Ovary (tissue), 9 donors: ENCODE data around the gene BDH1. TPM values are rescaled to one million over a fixed set of nuclear protein-coding genes. Genes with fewer than 3 reads are reported as not detected.

Experiments used
- DNase-seq, 5 donors: peaks; one replicate each; pipeline ENCODE4 v3.0.0-alpha.2; 2019 to 2020
- H3K27ac ChIP-seq, 2 donors: fragments of 200-600 bp; one replicate each; pipeline versions ENCODE4 v1.5.1 to v1.8.0; 2019 to 2022
- H3K27me3 ChIP-seq: fragments of 200-600 bp; one replicate; pipeline ENCODE4 v1.8.0; 2022
- H3K36me3 ChIP-seq: fragments of 200-600 bp; sonication (generic); one replicate; pipeline ENCODE4 v1.5.1; 2019
- H3K4me1 ChIP-seq: one replicate; pipeline ENCODE4 v1.8.1; 2013; ENCODE audit warnings: mild to moderate bottlenecking, moderate library complexity; ENCODE audit not compliant: insufficient read depth
- H3K4me3 ChIP-seq: fragments of 200-600 bp; sonication (generic); one replicate; pipeline ENCODE4 v1.5.1; 2017
- H3K9me3 ChIP-seq, 2 donors: fragments of 200-600 bp in 1 of 2; sonication (generic) in 1 of 2; one replicate each; pipeline versions ENCODE4 v1.5.1 to v1.8.1; 2013 to 2019; ENCODE audit warnings: mild to moderate bottlenecking in 1 of 2, moderate library complexity in 1 of 2
- EP300 ChIP-seq: sonication (generic); formaldehyde crosslinking; IDR thresholded peaks from one replicate; pipeline ENCODE4 v1.6.1; 2017; ENCODE audit warnings: antibody characterized with exemption
- POLR2A ChIP-seq: fragments of 450-650 bp; IDR thresholded peaks from one replicate; pipeline ENCODE4 v1.6.1; 2017; ENCODE audit warnings: antibody characterized with exemption, mild to moderate bottlenecking, moderate library complexity
- WGBS, 3 donors: extraction: QIAGEN DNeasy Blood & Tissue Kit in 1 of 3; methylation state at CpG; one replicate each; pipeline versions ENCODE4 v1.1.5 to v1.1.7; 2013 to 2017; 5-methylcytosine and 5-hydroxymethylcytosine counted together
- intact Hi-C, 4 donors: fragments of 100-400 bp; cut with DNase I; formaldehyde crosslinking; loops; one replicate each; pipeline versions ENCODE4 v1.11.0 to v1.15.1; 2022 to 2023
- polyA plus RNA-seq, 2 donors: library from polyadenylated mRNA; stranded (reverse); fragments of 200-250 nt in 1 of 2; fragments of 350-450 nt in 1 of 2; fragmentation: Illumina TruSeq in 1 of 2; extraction: RNeasy Lipid Tissue Mini Kit (QIAGEN cat#74804) in 1 of 2; gene quantifications; one replicate each; pipeline ENCODE4 v1.2.3, GENCODE V29; 2013 to 2014
- total RNA-seq, 7 donors: library from RNA; depleted of rRNA in 2 of 7; stranded (reverse); fragments of >200 nt in 2 of 7; fragmentation: NEBNext Ultra II Directional in 3 of 7; extraction: Animal tissue kit (Norgen Biotek cat#: 25700) in 3 of 7; gene quantifications; one replicate each; pipeline versions ENCODE4 v1.1.0 to v1.2.4, GENCODE V29; 2016 to 2023
- TF ChIP-seq, protein P1 (sequence below), 3 donors: fragments of 450-650 bp in 2 of 3; fragments of 200-600 bp in 1 of 3; IDR thresholded peaks; one replicate each; pipeline versions ENCODE4 v1.5.1 to v1.8.0; 2016 to 2022; ENCODE audit warnings: antibody characterized with exemption in 3 of 3, mild to moderate bottlenecking in 1 of 3
- donor health status: DM: no; HTN: no; CAD: no; lungs with moderate emphysema.
- donor health status: DM: no; HTN: no; CAD: no.
- donor health status: Bipolar disorder and iron deficiency.
- donor health status: DM: yes; HTN: yes; CAD: no.
- donor health status: DM: no; HTN: no; CAD: no.
- donor health status: DM: yes; HTN: yes; CAD: no.

BDH1 gene
- total and polyA plus RNA-seq, 9 donors = 3.3 to 15.4 (median 11.7) TPM

DNA sequence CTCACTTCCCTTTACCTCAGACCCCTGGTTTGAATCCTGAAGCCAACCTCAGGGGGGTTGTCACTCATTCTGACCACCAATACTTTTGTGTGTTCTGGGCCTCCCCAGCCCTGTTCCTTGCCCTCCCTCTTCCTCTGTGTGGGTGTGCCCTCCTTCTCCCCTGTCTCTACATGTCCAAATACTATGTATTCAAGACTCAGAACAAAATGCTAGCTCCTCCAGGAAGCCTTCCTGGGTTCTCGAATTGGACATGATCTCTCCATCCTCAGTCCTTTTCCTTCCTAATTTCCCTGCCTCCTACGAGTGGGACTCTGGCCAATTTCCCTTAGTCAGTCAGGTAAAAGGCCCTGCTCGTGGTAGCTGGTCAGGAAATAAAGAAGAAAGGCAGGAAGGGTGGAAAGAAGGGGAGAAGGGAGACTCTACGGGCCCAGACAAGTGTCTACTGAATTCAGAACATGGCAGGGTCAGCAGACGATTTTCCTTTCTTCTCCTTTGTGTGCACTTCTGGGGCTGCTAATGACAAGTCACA lies 79.7 kb downstream of the BDH1 start:
- no peak overlapping the region for H3K4me3 ChIP-seq
- H3K27ac ChIP-seq = no peak overlapping the region
- H3K27me3 ChIP-seq = no peaks in the 10 kb centered on the region
- no peaks in the 10 kb centered on the region for H3K9me3 ChIP-seq
- intact Hi-C loops = no loop called here
- no peak for DNase-seq
- no peak for TF ChIP-seq EP300
- TF ChIP-seq POLR2A = no peak
- TF ChIP-seq, protein P1, sequence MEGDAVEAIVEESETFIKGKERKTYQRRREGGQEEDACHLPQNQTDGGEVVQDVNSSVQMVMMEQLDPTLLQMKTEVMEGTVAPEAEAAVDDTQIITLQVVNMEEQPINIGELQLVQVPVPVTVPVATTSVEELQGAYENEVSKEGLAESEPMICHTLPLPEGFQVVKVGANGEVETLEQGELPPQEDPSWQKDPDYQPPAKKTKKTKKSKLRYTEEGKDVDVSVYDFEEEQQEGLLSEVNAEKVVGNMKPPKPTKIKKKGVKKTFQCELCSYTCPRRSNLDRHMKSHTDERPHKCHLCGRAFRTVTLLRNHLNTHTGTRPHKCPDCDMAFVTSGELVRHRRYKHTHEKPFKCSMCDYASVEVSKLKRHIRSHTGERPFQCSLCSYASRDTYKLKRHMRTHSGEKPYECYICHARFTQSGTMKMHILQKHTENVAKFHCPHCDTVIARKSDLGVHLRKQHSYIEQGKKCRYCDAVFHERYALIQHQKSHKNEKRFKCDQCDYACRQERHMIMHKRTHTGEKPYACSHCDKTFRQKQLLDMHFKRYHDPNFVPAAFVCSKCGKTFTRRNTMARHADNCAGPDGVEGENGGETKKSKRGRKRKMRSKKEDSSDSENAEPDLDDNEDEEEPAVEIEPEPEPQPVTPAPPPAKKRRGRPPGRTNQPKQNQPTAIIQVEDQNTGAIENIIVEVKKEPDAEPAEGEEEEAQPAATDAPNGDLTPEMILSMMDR (IDR thresholded peaks at IDR 0.05) = no peak
- 60 to 66% (median 60%) methylated on average over 5 of the region's 5 CpGs for WGBS, 3 donors
- H3K4me1 ChIP-seq = peaks cover 9% of the 10 kb centered on the region
- H3K36me3 ChIP-seq = no peaks in the 10 kb centered on the region

DNA sequence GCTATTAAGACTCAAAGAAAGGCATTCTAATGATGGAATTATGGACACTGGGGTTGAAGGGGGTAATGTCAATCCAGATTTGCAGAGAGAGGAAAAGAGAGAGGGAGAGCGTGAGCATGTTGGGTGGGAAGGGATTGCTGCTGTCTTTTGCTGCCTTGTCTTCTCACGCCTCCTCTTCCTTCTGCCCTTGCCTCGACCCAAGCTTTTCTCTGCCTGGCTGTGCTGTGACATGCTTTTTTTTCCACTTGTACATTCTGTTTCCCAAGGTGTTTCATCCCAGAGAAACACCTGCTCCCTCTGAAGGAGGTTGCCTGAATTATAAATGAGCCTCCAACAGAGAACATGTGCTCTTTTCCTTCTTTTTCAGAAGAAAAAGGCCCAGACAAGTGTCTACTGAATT lies 80.3 kb downstream of the BDH1 start:
- intact Hi-C loops = no loop called here
- peaks cover 9% of the 10 kb centered on the region for H3K4me1 ChIP-seq
- H3K36me3 ChIP-seq = no peaks in the 10 kb centered on the region
- 85 to 89% (median 88%) methylated on average over 3 of the region's 3 CpGs for WGBS, 3 donors
- no peak overlapping the region for H3K4me3 ChIP-seq
- no peaks in the 10 kb centered on the region for H3K27me3 ChIP-seq
- no peak overlapping the region for H3K27ac ChIP-seq
- TF ChIP-seq EP300 (no peak), POLR2A (no peak)
- TF ChIP-seq, protein P1 (IDR thresholded peaks at IDR 0.05) = no peak
- no peaks in the 10 kb centered on the region for H3K9me3 ChIP-seq
- no peak for DNase-seq

DNA sequence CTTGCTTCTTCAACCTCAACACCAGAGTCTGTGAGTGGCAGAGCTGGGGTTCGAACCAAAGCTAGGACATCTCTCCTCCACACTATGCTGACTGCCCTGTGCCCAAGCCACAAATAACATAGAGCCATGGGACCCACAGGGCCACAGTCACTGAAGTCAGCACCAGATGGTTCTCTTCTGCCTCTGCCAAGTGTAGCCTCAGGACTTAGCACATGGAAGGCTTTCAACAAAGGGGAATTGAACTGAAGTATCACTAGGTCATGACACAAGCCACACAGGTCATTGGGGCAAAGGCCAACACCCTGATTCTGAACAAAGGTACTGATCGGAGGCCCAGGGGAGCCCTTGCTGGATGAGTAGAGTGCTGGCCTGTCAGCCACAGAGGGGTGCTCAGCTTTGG lies 83.6 kb downstream of the BDH1 start:
- Histone ChIP-seq H3K4me3 (no peak overlapping the region), H3K27ac (peak overlapping the region in 1 of 2 donors; percentile 27), H3K4me1 (peaks cover 12% of the 10 kb centered on the region), H3K27me3 (no peaks in the 10 kb centered on the region), H3K36me3 (no peaks in the 10 kb centered on the region), H3K9me3 (no peaks in the 10 kb centered on the region)
- 91 to 98% (median 95%) methylated on average over 2 of the region's 2 CpGs for WGBS, 3 donors
- DNase-seq = no peak
- intact Hi-C loops = no loop called here
- TF ChIP-seq POLR2A (no peak), EP300 (no peak)
- TF ChIP-seq, protein P1 (IDR thresholded peaks at IDR 0.05) = no peak

DNA sequence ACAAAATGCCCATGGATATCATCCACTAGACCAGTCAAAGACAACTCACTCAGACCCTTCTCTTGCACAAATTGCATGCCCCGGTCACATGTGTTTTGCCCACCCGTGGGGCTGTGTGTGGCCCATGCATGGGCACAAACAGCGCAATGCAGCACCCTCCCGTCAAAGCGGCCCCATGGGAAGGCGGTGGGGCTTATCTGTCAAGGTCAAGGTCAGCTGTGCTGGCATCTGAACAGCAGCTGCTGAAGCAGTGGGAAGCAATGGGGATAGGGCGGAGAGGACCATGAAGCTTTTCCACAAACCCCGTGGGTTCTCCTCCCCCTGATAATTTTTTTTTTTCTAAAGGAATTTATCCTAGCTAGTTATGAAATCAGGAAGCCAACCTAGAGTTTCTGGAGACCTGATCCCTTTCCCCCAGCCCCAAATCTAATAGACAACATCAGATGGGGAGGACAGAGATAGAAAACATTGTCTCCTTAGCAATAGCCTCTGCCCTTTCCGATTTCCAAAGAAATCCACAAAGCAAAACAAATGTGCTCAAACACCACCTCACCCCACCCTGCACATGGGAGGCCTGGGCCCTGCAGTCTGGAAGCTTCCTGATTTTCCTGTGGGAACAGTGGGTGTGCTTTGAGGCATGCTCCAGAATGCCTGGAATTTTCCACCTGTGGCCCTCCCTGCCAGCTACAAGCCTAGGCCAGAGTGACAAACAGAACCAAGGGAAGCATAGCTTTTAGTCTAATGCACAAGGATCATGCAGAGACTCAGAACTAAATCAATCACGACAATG lies 84.4 kb downstream of the BDH1 start:
- Histone ChIP-seq H3K36me3 (no peaks in the 10 kb centered on the region), H3K4me1 (peaks cover 16% of the 10 kb centered on the region), H3K27ac (peak overlapping the region in 1 of 2 donors; percentile 27), H3K9me3 (no peaks in the 10 kb centered on the region), H3K27me3 (no peaks in the 10 kb centered on the region), H3K4me3 (no peak overlapping the region)
- 39 to 60% (median 42%) methylated on average over 10 of the region's 10 CpGs for WGBS, 3 donors
- intact Hi-C loops = no loop called here
- peak in 4 of 5 donors; percentile 26 to 58 (median 42) for DNase-seq
- TF ChIP-seq EP300 (no peak), POLR2A (no peak)
- TF ChIP-seq, protein P1 (IDR thresholded peaks at IDR 0.05) = no peak
